Measurements from ENCODE around the gene SLC9B2.

DNA sequence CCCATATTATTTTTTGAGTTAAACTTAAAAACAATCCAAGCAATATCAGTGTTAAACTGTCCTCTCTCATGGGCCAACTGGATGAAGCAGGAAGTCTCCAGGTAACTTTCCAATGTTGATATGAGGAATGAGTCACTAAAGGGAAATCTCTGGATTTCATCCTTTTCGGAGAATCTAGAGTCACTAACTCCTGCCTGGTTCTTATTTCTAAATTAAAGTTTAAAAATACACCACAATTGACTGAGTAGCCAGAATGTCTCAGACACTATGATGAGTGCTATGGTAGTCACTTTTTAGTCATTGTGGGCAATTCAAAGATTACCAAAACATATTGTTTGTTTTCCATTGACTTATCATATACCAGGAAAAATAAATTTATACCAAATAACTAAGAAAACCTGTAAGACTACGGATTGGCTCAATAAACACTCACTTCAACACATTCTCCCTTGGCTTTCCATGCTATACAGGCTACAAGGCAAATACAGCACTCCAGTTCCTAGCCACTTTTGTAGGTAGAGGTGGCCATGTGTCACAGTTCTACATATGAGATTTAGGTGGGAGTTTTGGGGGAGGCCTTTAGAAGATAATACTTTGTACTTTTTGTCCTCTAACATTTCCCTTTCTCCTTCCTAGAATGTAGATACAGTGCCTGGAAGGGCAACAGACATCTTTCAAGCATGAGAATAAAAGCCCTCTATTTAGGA, 8.6 kb downstream of the SLC9B2 start:
- TF ChIP-seq, protein P1, sequence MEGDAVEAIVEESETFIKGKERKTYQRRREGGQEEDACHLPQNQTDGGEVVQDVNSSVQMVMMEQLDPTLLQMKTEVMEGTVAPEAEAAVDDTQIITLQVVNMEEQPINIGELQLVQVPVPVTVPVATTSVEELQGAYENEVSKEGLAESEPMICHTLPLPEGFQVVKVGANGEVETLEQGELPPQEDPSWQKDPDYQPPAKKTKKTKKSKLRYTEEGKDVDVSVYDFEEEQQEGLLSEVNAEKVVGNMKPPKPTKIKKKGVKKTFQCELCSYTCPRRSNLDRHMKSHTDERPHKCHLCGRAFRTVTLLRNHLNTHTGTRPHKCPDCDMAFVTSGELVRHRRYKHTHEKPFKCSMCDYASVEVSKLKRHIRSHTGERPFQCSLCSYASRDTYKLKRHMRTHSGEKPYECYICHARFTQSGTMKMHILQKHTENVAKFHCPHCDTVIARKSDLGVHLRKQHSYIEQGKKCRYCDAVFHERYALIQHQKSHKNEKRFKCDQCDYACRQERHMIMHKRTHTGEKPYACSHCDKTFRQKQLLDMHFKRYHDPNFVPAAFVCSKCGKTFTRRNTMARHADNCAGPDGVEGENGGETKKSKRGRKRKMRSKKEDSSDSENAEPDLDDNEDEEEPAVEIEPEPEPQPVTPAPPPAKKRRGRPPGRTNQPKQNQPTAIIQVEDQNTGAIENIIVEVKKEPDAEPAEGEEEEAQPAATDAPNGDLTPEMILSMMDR (IDR thresholded peaks at IDR 0.05) = no peak
- no peak for TF ChIP-seq TP53 (CRISPR knock-in tag; IDR thresholded peaks at IDR 0.05)
- TF ChIP-seq MYBL2 (CRISPR knock-in tag; IDR thresholded peaks at IDR 0.05) = no peak
- TF ChIP-seq, protein P2, sequence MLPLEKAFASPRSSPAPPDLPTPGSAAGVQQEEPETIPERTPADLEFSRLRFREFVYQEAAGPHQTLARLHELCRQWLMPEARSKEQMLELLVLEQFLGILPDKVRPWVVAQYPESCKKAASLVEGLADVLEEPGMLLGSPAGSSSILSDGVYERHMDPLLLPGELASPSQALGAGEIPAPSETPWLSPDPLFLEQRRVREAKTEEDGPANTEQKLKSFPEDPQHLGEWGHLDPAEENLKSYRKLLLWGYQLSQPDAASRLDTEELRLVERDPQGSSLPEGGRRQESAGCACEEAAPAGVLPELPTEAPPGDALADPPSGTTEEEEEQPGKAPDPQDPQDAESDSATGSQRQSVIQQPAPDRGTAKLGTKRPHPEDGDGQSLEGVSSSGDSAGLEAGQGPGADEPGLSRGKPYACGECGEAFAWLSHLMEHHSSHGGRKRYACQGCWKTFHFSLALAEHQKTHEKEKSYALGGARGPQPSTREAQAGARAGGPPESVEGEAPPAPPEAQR (CRISPR knock-in tag; IDR thresholded peaks at IDR 0.05) = no peak
- no peak for TF ChIP-seq NFATC4 (CRISPR knock-in tag; IDR thresholded peaks at IDR 0.05)
- no peak for TF ChIP-seq MXD4 (CRISPR knock-in tag; IDR thresholded peaks at IDR 0.05; ENCODE audit: borderline replicate concordance)
- TF ChIP-seq NFYB (CRISPR knock-in tag; conservative IDR thresholded peaks at IDR 0.05; ENCODE audit: low read depth) = no peak
- TF ChIP-seq, protein P3, sequence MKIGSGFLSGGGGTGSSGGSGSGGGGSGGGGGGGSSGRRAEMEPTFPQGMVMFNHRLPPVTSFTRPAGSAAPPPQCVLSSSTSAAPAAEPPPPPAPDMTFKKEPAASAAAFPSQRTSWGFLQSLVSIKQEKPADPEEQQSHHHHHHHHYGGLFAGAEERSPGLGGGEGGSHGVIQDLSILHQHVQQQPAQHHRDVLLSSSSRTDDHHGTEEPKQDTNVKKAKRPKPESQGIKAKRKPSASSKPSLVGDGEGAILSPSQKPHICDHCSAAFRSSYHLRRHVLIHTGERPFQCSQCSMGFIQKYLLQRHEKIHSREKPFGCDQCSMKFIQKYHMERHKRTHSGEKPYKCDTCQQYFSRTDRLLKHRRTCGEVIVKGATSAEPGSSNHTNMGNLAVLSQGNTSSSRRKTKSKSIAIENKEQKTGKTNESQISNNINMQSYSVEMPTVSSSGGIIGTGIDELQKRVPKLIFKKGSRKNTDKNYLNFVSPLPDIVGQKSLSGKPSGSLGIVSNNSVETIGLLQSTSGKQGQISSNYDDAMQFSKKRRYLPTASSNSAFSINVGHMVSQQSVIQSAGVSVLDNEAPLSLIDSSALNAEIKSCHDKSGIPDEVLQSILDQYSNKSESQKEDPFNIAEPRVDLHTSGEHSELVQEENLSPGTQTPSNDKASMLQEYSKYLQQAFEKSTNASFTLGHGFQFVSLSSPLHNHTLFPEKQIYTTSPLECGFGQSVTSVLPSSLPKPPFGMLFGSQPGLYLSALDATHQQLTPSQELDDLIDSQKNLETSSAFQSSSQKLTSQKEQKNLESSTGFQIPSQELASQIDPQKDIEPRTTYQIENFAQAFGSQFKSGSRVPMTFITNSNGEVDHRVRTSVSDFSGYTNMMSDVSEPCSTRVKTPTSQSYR (CRISPR knock-in tag; IDR thresholded peaks at IDR 0.05) = no peak
- TF ChIP-seq, protein P4, sequence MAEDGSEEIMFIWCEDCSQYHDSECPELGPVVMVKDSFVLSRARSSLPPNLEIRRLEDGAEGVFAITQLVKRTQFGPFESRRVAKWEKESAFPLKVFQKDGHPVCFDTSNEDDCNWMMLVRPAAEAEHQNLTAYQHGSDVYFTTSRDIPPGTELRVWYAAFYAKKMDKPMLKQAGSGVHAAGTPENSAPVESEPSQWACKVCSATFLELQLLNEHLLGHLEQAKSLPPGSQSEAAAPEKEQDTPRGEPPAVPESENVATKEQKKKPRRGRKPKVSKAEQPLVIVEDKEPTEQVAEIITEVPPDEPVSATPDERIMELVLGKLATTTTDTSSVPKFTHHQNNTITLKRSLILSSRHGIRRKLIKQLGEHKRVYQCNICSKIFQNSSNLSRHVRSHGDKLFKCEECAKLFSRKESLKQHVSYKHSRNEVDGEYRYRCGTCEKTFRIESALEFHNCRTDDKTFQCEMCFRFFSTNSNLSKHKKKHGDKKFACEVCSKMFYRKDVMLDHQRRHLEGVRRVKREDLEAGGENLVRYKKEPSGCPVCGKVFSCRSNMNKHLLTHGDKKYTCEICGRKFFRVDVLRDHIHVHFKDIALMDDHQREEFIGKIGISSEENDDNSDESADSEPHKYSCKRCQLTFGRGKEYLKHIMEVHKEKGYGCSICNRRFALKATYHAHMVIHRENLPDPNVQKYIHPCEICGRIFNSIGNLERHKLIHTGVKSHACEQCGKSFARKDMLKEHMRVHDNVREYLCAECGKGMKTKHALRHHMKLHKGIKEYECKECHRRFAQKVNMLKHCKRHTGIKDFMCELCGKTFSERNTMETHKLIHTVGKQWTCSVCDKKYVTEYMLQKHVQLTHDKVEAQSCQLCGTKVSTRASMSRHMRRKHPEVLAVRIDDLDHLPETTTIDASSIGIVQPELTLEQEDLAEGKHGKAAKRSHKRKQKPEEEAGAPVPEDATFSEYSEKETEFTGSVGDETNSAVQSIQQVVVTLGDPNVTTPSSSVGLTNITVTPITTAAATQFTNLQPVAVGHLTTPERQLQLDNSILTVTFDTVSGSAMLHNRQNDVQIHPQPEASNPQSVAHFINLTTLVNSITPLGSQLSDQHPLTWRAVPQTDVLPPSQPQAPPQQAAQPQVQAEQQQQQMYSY (CRISPR knock-in tag; IDR thresholded peaks at IDR 0.05) = no peak
- TF ChIP-seq, protein P5, sequence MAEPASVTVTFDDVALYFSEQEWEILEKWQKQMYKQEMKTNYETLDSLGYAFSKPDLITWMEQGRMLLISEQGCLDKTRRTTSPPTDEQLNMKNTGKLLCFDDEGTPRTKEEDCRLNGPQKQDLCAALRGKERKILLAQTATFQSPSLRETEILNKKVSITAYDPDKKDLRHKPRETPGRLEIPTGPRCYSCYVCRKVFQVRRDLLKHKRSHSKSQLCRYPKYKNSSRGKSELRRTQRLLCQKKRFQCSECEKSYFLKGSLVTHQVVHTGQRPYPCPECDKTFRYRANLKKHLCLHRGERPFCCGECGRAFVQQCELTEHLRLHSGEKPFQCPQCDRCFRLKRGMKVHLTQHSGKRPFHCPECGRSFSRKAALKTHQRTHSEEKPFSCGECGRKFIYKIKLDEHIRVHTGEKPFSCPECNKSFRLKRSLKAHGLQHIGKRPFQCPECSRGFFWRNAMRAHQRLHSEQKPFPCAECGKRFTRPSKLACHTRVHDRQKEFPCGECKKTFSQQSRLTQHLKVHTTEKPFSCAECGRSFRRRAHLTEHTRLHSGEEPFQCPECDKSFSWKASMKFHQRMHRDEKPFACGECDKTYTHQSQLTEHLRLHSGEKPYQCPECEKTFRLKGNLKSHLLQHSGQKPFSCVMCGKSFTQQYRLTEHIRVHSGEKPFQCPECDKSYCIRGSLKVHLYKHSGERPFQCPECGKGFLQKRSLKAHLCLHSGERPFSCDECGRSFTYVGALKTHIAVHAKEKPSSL (CRISPR knock-in tag; conservative IDR thresholded peaks at IDR 0.05) = no peak
- no peak for TF ChIP-seq RORB (CRISPR knock-in tag; IDR thresholded peaks at IDR 0.05)

Measured in WTC11 (cell line).